ENCODE data around the gene METRNL.
"Not testable (repeated sequence)": the region's sequence is repeated elsewhere in the genome, so short reads cannot be mapped to it uniquely, and the experiment has no call there.

Gene METRNL

GRCh38 chr17:83053021-83053681 is 26.3 kb upstream of the METRNL start:
- no peak for DNase-seq

- DNase-seq, result peak; percentile 95
Measured at GRCh38 chr17:83053739-83054451, 25.5 kb upstream of the METRNL start.

GRCh38 chr17:83054518-83055125 is 24.8 kb upstream of the METRNL start:
- no peak for DNase-seq

- DNase-seq, result not testable (repeated sequence)
Measured at GRCh38 chr17:83055176-83055575, 24.2 kb upstream of the METRNL start.

GRCh38 chr17:83055911-83056582 is 23.4 kb upstream of the METRNL start:
- peak; percentile 79 for DNase-seq

- DNase-seq, result no peak
Measured at GRCh38 chr17:83056583-83057396, 22.6 kb upstream of the METRNL start.

GRCh38 chr17:83057397-83057761 is 22.0 kb upstream of the METRNL start:
- no peak for DNase-seq

- DNase-seq, result no peak
Measured at GRCh38 chr17:83057793-83058265, 21.6 kb upstream of the METRNL start.

GRCh38 chr17:83058266-83058798 is 21.1 kb upstream of the METRNL start:
- no peak for DNase-seq

- no peak for DNase-seq
Measured at GRCh38 chr17:83061586-83061985, 17.8 kb upstream of the METRNL start.

GRCh38 chr17:83062011-83062817 is 17.2 kb upstream of the METRNL start:
- DNase-seq, result no peak

- DNase-seq, result no peak
Measured at GRCh38 chr17:83062818-83063671, 16.4 kb upstream of the METRNL start.

GRCh38 chr17:83064021-83064731 is 15.2 kb upstream of the METRNL start:
- DNase-seq, result no peak

GRCh38 chr17:83064732-83065659 is 14.4 kb upstream of the METRNL start:
- DNase-seq, result no peak

GRCh38 chr17:83065660-83066542 is 13.5 kb upstream of the METRNL start:
- DNase-seq, result no peak

- DNase-seq, result not testable (repeated sequence)
Measured at GRCh38 chr17:83066543-83066890, 12.9 kb upstream of the METRNL start.

GRCh38 chr17:83067071-83067717 is 12.2 kb upstream of the METRNL start:
- no peak for DNase-seq

Measured in inflammatory macrophage treated with lipopolysaccharide for 4 hours (primary cell).